HG03432 (cell line): ENCODE data around the gene CDHR3.

ENCODE experiments used
- ATAC-seq: cut with Tn5 transposase; IDR thresholded peaks from one replicate; pipeline ENCODE4 v1.9.1; 2021; ENCODE audit warnings: mild to moderate bottlenecking, moderate library complexity; ENCODE audit not compliant: unreplicated experiment

CDHR3 gene

GRCh38 chr7:106021151-106022067 lies 58.3 kb downstream of the CDHR3 start:
- ATAC-seq = no peak

- ATAC-seq = peak; percentile 76
Measured at GRCh38 chr7:106022193-106022821, 59.2 kb downstream of the CDHR3 start.

GRCh38 chr7:106023369-106024322 lies 60.6 kb downstream of the CDHR3 start:
- ATAC-seq = no peak

- ATAC-seq = no peak
Measured at GRCh38 chr7:106026101-106026500, 63.0 kb downstream of the CDHR3 start.

GRCh38 chr7:106029451-106029850 lies 66.4 kb downstream of the CDHR3 start:
- no peak for ATAC-seq

- no peak for ATAC-seq
Measured at GRCh38 chr7:106029941-106030340, 66.9 kb downstream of the CDHR3 start.

- no peak for ATAC-seq
Measured at GRCh38 chr7:106031300-106032035, 68.4 kb downstream of the CDHR3 start.

- ATAC-seq = no peak
Measured at GRCh38 chr7:106032295-106032694, 69.2 kb downstream of the CDHR3 start.

GRCh38 chr7:106033735-106034134 lies 70.7 kb downstream of the CDHR3 start:
- ATAC-seq = no peak

- no peak for ATAC-seq
Measured at GRCh38 chr7:106034383-106034782, 71.3 kb downstream of the CDHR3 start.

- ATAC-seq = no peak
Measured at GRCh38 chr7:106035568-106035967, 72.5 kb downstream of the CDHR3 start.

- no peak for ATAC-seq
Measured at GRCh38 chr7:106036004-106036403, 72.9 kb downstream of the CDHR3 start.

GRCh38 chr7:106037489-106038176 lies 74.6 kb downstream of the CDHR3 start:
- no peak for ATAC-seq

GRCh38 chr7:106038289-106038688 lies 75.2 kb downstream of the CDHR3 start:
- ATAC-seq = no peak

GRCh38 chr7:106038916-106039315 lies 75.9 kb downstream of the CDHR3 start:
- no peak for ATAC-seq

- ATAC-seq = no peak
Measured at GRCh38 chr7:106039486-106040060, 76.5 kb downstream of the CDHR3 start.

GRCh38 chr7:106041140-106041717 lies 78.2 kb downstream of the CDHR3 start:
- no peak for ATAC-seq

- ATAC-seq = no peak
Measured at GRCh38 chr7:106042196-106042611, 79.1 kb downstream of the CDHR3 start.

- no peak for ATAC-seq
Measured at GRCh38 chr7:106045139-106045538, 82.1 kb downstream of the CDHR3 start.
